ENCODE data around the gene RAB13. TPM values are rescaled to one million over a fixed set of nuclear protein-coding genes. Genes with fewer than 3 reads are reported as not detected.

Gene RAB13
- polyA plus RNA-seq, 3 donors: 1.8 to 5.1 (median 3.9) TPM

DNA sequence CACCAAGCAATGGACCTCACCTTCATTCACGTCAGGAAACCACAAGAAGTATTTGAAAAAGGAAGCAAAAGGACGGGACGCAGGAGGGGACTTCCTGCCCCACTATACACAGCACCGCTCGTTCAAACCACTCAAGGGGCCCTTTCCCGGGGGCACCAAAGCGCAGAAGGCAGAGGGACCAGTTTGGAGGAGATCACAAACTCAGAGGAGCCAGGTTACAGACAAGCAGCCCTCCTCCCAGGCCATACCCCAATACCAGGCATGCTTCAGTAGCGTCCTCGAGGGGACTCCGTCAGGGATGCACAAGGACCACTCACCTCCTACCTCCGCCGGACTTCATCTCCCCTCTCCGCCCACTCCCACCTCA, 28.4 kb downstream of the RAB13 start:
- peak overlapping the region; percentile 57 to 87 for H3K27ac ChIP-seq (ENCODE audit: low read depth in 1 of 2, low read length in 2 of 2)
- peaks cover 64% of the 10 kb centered on the region for H4K20me1 ChIP-seq (ENCODE audit: insufficient read depth, low read length)
- TF ChIP-seq, protein P1, sequence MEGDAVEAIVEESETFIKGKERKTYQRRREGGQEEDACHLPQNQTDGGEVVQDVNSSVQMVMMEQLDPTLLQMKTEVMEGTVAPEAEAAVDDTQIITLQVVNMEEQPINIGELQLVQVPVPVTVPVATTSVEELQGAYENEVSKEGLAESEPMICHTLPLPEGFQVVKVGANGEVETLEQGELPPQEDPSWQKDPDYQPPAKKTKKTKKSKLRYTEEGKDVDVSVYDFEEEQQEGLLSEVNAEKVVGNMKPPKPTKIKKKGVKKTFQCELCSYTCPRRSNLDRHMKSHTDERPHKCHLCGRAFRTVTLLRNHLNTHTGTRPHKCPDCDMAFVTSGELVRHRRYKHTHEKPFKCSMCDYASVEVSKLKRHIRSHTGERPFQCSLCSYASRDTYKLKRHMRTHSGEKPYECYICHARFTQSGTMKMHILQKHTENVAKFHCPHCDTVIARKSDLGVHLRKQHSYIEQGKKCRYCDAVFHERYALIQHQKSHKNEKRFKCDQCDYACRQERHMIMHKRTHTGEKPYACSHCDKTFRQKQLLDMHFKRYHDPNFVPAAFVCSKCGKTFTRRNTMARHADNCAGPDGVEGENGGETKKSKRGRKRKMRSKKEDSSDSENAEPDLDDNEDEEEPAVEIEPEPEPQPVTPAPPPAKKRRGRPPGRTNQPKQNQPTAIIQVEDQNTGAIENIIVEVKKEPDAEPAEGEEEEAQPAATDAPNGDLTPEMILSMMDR (IDR thresholded peaks at IDR 0.05): no peak
- H3K79me2 ChIP-seq (ENCODE audit: insufficient read depth, low read length): peaks cover 82% of the 10 kb centered on the region
- DNase-seq: peak in 2 of 3 donors; percentile 16 to 65
- Mint-ChIP-seq H3K27ac (peak overlapping the region; percentile 92 to 98 (median 94)), H3K27me3 (ENCODE audit: low read depth in 3 of 3) (peaks cover 0 to 1% (median 0%) of the 10 kb centered on the region in 3 donors), H3K4me3 (peak overlapping the region; percentile 98), H3K9me3 (peaks cover 0 to 4% (median 0%) of the 10 kb centered on the region in 7 donors), H3K36me3 (peaks cover 35 to 55% of the 10 kb centered on the region in 2 donors), H3K4me1 (peaks cover 58% of the 10 kb centered on the region)
- H3K4me2 ChIP-seq (replicated peaks; ENCODE audit: extremely low read depth, low read length, poor library complexity, severe bottlenecking): peak overlapping the region; percentile 98
- H3K4me1 ChIP-seq (ENCODE audit: control insufficient read depth in 1 of 2, insufficient read depth in 2 of 2, low read length in 2 of 2): peaks cover 47 to 60% of the 10 kb centered on the region in 2 donors
- WGBS (ENCODE audit: insufficient coverage): 3% methylated on average over 10 of the region's 13 CpGs
- peak overlapping the region; percentile 84 to 97 (median 89) for H3K4me3 ChIP-seq (replicated peaks in 1 of 3; ENCODE audit: low read depth in 2 of 3, low read length in 3 of 3)
- H3K9me3 ChIP-seq (replicated peaks in 1 of 2; ENCODE audit: control insufficient read depth in 1 of 2, insufficient read depth in 1 of 2, low read length in 2 of 2): no peaks in the 10 kb centered on the region
- peaks cover 32 to 50% of the 10 kb centered on the region in 2 donors for H3K36me3 ChIP-seq (replicated peaks in 1 of 2; ENCODE audit: control insufficient read depth in 1 of 2, insufficient read depth in 2 of 2, low read length in 2 of 2)
- intact Hi-C loops (cut with micrococcal nuclease): loop anchor here (1.0 to 5.0 kb wide), 2 partner anchors 10 to 35 kb away; partner anchors contain the start of genes CREB3L4 (in 1 of the 2) and GATAD2B (in 1 of the 2)
- peak overlapping the region; percentile 68 for H2AFZ ChIP-seq (ENCODE audit: insufficient read depth, low read depth, low read length, poor library complexity, severe bottlenecking)
- peak overlapping the region; percentile 76 for H3K9ac ChIP-seq (ENCODE audit: insufficient read depth, low read length, poor library complexity, severe bottlenecking)
- H3K27me3 ChIP-seq (ENCODE audit: control insufficient read depth in 2 of 2, insufficient read depth in 2 of 2, low read length in 2 of 2): no peaks in the 10 kb centered on the region

DNA sequence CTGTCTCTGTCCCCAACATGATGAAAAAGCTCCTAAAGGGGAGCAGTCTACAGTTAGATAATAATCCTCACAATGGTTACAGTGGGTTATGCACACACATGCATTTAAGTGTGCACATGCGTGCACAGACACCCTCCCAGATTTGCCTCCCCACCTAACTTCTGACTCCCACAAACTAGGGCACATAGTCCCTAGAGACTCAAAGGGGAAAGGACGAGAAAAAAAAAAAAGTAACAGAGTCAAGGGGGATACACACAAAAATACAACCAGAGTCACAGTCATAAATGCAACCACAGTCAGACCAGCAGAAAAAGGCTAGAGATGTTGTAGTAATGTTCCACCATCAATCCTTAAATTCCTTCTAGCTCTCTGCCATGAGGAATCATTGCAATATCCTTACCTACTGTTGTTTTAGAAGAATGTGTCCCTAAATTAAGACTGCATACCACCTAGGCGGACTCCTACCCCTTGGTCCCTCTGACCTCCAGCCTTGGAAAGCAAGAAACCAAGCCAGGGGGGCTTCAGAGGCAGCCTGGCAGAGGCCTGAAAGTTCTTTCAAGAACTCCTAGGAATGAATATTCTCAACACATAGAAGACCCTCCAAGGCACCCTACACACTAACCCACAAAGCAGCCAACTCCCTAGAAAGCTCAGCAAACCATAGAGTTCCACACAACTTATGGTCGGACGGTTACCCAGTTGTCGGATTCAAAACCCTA, 29.0 kb downstream of the RAB13 start:
- DNase-seq: no peak
- 0% methylated on average over 3 of the region's 6 CpGs for WGBS (ENCODE audit: insufficient coverage)
- Histone ChIP-seq H3K27ac (ENCODE audit: low read depth in 1 of 2, low read length in 2 of 2) (peak overlapping the region in 1 of 2 donors; percentile 87), H3K79me2 (ENCODE audit: insufficient read depth, low read length) (peaks cover 82% of the 10 kb centered on the region), H3K4me1 (ENCODE audit: control insufficient read depth in 1 of 2, insufficient read depth in 2 of 2, low read length in 2 of 2) (peaks cover 41 to 54% of the 10 kb centered on the region in 2 donors), H3K4me3 (replicated peaks in 1 of 3; ENCODE audit: low read depth in 2 of 3, low read length in 3 of 3) (peak overlapping the region; percentile 84 to 97 (median 89)), H3K27me3 (ENCODE audit: control insufficient read depth in 2 of 2, insufficient read depth in 2 of 2, low read length in 2 of 2) (no peaks in the 10 kb centered on the region), H3K36me3 (replicated peaks in 1 of 2; ENCODE audit: control insufficient read depth in 1 of 2, insufficient read depth in 2 of 2, low read length in 2 of 2) (peaks cover 37 to 56% of the 10 kb centered on the region in 2 donors), H3K4me2 (replicated peaks; ENCODE audit: extremely low read depth, low read length, poor library complexity, severe bottlenecking) (peak overlapping the region; percentile 98), H4K20me1 (ENCODE audit: insufficient read depth, low read length) (peaks cover 64% of the 10 kb centered on the region), H3K9ac (ENCODE audit: insufficient read depth, low read length, poor library complexity, severe bottlenecking) (peak overlapping the region; percentile 76), H3K9me3 (replicated peaks in 1 of 2; ENCODE audit: control insufficient read depth in 1 of 2, insufficient read depth in 1 of 2, low read length in 2 of 2) (no peaks in the 10 kb centered on the region), H2AFZ (ENCODE audit: insufficient read depth, low read depth, low read length, poor library complexity, severe bottlenecking) (peak overlapping the region; percentile 68)
- H3K4me3 Mint-ChIP-seq: peak overlapping the region; percentile 98
- H3K4me1 Mint-ChIP-seq: peaks cover 53% of the 10 kb centered on the region
- TF ChIP-seq, protein P1 (IDR thresholded peaks at IDR 0.05): no peak
- H3K9me3 Mint-ChIP-seq: peaks cover 0 to 4% (median 0%) of the 10 kb centered on the region in 7 donors
- peak overlapping the region; percentile 62 to 98 (median 92) for H3K27ac Mint-ChIP-seq
- intact Hi-C loops (cut with micrococcal nuclease): loop anchor here (1.0 to 5.0 kb wide), 2 partner anchors 10 to 35 kb away; partner anchors contain the start of genes CREB3L4 (in 1 of the 2) and GATAD2B (in 1 of the 2)
- peaks cover 0 to 1% (median 0%) of the 10 kb centered on the region in 3 donors for H3K27me3 Mint-ChIP-seq (ENCODE audit: low read depth in 3 of 3)
- peaks cover 40 to 61% of the 10 kb centered on the region in 2 donors for H3K36me3 Mint-ChIP-seq
